Raji (cell line): ENCODE measurements around the gene SPATS2.

Source experiments
- POLR2A ChIP-seq: IDR thresholded peaks from 2 replicates; pipeline ENCODE4 v1.6.1; 2011; ENCODE audit warnings: low read depth, low read length, control low read depth; ENCODE audit not compliant: insufficient read depth

The SPATS2 gene

DNA sequence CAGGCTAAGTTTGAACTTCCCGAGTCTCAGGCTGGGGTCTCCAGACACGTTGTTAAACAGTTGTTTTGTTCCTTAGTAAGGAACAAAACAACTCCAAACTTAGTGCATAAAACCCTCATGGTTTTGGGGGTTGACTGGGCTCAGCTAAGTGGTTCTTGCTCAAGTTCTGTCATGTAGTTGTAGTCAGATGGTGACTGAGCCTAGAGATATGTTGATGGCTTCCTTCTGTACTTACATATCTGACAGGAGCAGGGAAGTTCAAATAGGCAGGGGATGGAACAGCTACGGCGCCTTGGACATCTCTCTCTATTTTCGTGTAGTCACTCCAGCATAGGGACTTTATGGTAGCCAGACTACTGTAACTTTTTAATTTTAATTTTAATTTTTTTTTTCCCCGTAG lies 45.7 kb downstream of the SPATS2 start:
- no peak for TF ChIP-seq POLR2A

GRCh38 chr12:49413796-49414195 lies 46.5 kb downstream of the SPATS2 start:
- no peak for TF ChIP-seq POLR2A

GRCh38 chr12:49414364-49414763 lies 47.1 kb downstream of the SPATS2 start:
- TF ChIP-seq POLR2A = no peak

- TF ChIP-seq POLR2A = no peak
Measured at GRCh38 chr12:49415521-49415970, 48.3 kb downstream of the SPATS2 start.

GRCh38 chr12:49416892-49417291 lies 49.6 kb downstream of the SPATS2 start:
- no peak for TF ChIP-seq POLR2A

DNA sequence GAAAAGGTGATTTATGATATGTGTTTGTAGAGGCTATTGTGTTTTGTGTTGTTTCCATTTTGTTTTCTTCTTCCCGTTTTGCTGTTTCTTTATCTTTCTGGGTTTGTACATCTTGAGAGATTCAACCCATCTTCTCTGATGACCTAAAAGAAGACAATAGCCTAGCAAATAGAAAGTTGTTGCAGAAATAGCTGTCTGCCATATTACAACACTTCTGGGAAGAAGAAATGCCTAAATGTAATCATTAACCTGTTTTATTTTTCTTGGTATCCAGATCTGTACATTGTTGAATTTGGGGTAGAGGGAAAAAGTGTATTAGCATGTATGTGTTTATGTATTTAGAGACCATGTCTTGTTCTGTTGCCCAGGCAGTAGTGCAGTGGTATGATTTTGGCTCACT lies 50.3 kb downstream of the SPATS2 start:
- TF ChIP-seq POLR2A = no peak

DNA sequence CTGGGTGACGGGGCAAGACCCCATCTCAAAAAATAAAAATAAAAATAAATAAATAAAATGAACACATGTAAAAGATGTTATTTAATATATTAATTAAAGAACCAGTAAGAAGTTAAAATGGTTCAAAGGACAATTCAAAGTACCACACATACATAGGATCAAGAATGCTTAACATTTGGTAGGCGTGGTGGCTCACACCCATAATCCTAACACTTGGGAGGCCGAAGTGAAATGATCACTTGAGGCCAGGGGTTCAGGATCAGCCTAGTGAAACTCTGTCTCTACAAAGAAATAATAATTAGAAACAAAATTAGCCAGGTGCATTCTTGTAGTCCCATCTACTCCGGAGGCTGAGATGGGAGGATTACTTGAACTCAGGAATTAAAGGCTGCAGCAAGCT lies 53.3 kb downstream of the SPATS2 start:
- TF ChIP-seq POLR2A = no peak

GRCh38 chr12:49422114-49422513 lies 54.9 kb downstream of the SPATS2 start:
- TF ChIP-seq POLR2A = no peak

GRCh38 chr12:49428793-49429192 lies 61.5 kb downstream of the SPATS2 start:
- no peak for TF ChIP-seq POLR2A

GRCh38 chr12:49432616-49433015 lies 65.4 kb downstream of the SPATS2 start:
- TF ChIP-seq POLR2A = no peak

DNA sequence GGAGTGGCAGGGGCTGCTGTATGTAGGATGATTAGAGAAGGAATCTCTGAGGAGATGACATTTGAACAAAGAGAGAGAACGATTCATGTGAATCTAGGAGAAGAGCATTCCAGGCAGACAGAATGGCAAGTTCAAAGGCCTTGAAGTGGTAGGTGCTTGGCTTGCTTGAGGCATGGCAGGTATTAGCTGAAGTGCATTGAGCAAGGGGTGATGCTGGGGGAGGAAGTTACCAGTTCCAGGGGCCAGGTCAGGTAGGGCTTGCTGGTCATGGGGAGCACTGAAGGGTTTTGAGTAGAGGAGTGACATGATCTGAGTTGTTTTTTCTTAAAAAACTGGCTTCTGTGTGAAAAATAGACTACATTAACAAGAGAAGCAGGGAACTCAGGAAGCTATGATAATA lies 71.8 kb downstream of the SPATS2 start:
- TF ChIP-seq POLR2A = no peak

- no peak for TF ChIP-seq POLR2A
Measured at GRCh38 chr12:49440035-49440434, 72.8 kb downstream of the SPATS2 start.

DNA sequence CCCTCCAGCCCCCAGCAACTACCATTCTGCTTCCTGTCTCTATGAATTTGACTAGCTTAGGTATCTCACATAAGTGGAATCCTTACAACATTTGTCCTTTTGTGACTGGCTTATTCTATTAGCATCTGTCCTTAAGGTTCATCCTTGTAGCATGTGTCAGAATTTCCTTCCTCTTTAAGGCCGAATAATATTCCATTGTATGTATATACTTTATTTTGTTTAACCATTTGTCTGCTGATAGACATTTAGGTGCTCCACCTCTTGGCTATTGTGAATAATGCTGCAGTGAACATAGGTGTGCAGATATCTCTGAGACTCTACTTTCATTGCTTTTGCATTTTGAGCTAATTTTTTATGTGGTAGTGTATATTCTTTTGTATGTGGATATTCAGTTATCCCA lies 75.7 kb downstream of the SPATS2 start:
- TF ChIP-seq POLR2A = no peak

GRCh38 chr12:49446571-49446970 lies 79.3 kb downstream of the SPATS2 start:
- TF ChIP-seq POLR2A = no peak

- TF ChIP-seq POLR2A = no peak
Measured at GRCh38 chr12:49448858-49449257, 81.6 kb downstream of the SPATS2 start.

DNA sequence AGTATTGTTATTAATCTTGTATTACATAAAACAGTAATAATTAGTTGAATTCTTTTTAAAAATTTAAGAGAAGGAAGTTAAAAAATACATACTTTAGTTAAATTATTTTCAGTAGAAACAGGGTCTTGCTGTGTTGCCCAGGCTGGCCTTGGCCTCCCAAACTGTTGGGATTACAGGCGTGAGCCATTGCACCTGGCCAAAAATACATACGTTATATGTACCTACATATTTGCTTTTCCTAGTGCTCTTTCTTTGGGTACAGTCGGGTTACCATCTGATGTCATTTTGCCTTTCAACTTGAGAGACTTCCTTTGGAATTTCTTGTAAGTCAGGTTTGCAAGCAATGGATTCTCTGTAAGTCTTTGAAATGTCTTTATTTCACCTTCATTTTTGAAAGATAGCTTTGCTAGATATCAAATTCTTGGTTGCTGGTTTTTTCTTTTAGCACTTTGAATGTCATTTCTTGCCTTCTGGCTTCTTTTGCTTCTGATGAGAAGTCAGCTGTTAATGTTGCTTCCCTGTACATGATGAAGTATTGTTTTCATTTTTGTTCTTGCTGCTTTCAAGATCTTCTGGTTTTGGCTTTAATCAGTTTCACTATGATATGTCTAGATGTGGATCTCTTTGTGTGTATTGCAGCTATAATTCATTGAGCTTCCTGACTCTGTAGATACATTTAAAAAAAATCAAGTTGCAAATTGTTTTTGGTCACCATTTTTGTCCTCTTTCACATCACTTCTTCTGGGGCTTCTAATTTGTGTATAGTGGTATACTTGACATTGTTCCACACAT lies 84.4 kb downstream of the SPATS2 start:
- TF ChIP-seq POLR2A = no peak

DNA sequence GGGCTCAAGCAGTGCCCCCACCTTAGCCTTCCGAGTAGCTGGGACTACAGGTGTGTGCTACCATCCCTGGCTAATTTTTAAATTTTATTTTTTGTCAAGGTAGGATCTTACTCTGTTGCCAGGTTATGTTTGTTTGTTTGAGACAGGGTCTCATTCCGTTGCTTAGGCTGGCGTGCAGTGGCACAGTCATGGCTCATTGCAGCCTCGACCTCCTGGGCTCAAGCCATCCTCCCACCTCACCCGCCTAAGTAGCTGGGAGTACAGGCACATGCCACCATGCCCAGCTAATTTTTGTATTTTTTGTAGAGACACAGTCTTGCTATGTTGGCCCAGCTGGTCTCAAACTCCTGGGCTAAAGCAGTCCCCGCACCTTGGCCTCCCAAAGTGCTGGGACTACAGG lies 88.2 kb downstream of the SPATS2 start:
- TF ChIP-seq POLR2A = no peak

GRCh38 chr12:49456131-49456679 lies 88.9 kb downstream of the SPATS2 start:
- no peak for TF ChIP-seq POLR2A

DNA sequence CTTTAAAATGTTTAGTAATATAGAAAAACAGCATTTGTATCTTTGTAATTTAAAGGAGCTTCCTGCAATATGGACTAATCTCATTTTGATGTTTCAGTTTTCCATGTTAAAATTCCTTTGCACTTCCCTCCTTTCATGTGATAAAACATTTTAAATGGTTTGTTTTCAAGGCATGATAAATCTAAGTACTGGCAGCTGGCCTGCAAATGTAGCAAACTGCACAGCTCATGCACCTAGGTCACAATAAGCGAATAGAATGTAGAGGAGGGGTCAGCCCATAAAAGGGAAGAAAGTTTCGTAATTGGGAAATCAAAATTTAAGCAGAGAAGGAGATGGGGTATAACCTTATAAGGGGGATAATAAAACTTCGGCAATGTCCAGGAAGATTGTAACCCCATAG lies 91.6 kb downstream of the SPATS2 start:
- no peak for TF ChIP-seq POLR2A
